GM13977 (cell line): ENCODE results near the gene FAF2.

Experiments
- DNase-seq: peaks from one replicate; pipeline ENCODE4 v3.0.0; 2012; ENCODE audit warnings: low spot score
- in situ Hi-C: fragments of 300-500 bp; cut with MboI; formaldehyde crosslinking; loops from one replicate; pipeline ENCODE4 v1.12.0; 2022; ENCODE audit warnings: low sequenced_read_pairs, low pct_unique_long_range_greater_than_20kb, mixed read lengths, inconsistent platforms; ENCODE audit not compliant: unreplicated experiment
- TF ChIP-seq, protein P1 (sequence below): IDR thresholded peaks from 2 replicates; pipeline ENCODE4 v1.5.1; 2012; ENCODE audit warnings: mild to moderate bottlenecking, control low read depth; ENCODE audit not compliant: insufficient read depth; ENCODE audit errors: extremely low read depth, missing control alignments

The FAF2 gene

DNA sequence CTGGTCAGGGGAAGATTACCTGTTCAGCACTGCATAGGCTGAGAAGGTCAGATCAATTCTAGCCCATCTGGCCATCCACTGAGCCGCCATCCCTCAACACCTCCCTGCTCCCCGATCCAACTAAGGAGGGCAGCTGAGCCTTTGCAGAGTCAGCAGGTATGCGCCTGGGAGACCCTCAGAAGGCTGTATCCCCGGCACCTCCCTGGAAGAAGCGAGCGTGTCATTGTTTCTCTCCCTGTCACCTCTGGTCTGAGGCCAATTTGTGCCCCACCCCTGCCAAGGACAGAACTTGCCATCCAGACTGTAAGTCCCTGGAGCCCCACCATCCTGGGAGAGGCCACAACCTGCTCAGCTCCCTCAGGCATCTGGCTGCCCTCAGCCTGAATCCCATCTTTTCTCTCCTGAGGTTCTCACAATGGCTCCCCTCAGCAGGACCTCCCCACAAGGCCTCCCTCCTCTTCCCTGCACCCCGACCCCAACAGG is 34.4 kb upstream of the FAF2 start:
- TF ChIP-seq, protein P1, sequence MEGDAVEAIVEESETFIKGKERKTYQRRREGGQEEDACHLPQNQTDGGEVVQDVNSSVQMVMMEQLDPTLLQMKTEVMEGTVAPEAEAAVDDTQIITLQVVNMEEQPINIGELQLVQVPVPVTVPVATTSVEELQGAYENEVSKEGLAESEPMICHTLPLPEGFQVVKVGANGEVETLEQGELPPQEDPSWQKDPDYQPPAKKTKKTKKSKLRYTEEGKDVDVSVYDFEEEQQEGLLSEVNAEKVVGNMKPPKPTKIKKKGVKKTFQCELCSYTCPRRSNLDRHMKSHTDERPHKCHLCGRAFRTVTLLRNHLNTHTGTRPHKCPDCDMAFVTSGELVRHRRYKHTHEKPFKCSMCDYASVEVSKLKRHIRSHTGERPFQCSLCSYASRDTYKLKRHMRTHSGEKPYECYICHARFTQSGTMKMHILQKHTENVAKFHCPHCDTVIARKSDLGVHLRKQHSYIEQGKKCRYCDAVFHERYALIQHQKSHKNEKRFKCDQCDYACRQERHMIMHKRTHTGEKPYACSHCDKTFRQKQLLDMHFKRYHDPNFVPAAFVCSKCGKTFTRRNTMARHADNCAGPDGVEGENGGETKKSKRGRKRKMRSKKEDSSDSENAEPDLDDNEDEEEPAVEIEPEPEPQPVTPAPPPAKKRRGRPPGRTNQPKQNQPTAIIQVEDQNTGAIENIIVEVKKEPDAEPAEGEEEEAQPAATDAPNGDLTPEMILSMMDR, result no peak

DNA sequence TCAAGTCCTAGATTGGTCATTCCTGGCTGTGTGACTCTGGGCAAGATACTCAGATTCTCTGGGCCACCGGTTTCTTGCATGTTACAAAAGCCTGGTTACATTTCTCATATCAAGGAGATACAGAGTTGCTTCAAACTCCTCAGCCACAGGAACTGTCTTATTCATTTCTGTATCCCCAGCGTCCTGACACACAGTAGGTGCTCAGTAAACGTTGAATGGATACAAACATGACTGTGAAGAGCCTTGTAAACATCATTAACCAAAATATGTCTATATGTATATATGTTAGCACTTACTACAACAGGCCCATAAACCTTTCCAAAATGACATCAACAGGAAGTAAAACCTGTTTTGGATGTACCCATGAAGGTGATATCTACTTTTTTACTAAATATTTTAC is 33.5 kb upstream of the FAF2 start:
- in situ Hi-C loops, result no loop called here
- no peak for DNase-seq
- TF ChIP-seq, protein P1, result no peak

More for the DNA sequence above, 34.4 kb upstream of the FAF2 start:
- in situ Hi-C loops, result no loop called here
- no peak for DNase-seq

DNA sequence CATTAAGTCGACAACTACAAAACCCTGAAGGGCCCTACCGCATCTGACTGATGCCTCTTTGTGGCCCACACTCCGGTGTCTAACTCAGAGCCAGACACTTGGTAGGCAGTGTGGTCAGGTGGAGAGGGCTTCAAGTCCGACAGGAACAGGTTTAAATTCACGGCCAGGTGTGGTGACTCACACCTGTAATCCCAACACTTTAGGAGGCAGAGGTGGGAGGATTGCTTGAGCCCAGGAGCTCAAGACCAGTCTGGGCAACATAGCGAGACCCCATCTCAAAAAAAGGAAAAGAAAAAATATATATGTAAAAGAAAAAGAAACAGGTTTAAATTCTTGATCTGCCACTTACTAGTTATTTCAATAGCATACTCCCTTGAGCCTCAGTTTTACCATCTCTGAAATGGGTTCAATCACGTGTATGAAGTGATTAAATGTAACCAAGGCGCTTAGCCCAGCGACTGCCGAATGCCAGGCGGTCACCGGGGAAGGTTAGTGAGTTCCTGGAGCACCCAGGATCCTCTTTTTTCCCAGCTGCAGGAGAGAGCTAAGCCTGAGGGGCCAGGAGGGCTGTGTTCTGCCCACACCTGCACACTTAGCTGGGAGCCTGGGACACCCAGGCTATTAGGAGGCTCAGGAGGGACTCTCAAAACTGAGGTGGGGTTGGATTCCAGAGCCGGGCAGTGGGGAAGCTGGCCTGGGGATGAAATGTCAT is 32.8 kb upstream of the FAF2 start:
- DNase-seq, result peak; percentile 47
- in situ Hi-C loops, result no loop called here
- TF ChIP-seq, protein P1, result no peak

DNA sequence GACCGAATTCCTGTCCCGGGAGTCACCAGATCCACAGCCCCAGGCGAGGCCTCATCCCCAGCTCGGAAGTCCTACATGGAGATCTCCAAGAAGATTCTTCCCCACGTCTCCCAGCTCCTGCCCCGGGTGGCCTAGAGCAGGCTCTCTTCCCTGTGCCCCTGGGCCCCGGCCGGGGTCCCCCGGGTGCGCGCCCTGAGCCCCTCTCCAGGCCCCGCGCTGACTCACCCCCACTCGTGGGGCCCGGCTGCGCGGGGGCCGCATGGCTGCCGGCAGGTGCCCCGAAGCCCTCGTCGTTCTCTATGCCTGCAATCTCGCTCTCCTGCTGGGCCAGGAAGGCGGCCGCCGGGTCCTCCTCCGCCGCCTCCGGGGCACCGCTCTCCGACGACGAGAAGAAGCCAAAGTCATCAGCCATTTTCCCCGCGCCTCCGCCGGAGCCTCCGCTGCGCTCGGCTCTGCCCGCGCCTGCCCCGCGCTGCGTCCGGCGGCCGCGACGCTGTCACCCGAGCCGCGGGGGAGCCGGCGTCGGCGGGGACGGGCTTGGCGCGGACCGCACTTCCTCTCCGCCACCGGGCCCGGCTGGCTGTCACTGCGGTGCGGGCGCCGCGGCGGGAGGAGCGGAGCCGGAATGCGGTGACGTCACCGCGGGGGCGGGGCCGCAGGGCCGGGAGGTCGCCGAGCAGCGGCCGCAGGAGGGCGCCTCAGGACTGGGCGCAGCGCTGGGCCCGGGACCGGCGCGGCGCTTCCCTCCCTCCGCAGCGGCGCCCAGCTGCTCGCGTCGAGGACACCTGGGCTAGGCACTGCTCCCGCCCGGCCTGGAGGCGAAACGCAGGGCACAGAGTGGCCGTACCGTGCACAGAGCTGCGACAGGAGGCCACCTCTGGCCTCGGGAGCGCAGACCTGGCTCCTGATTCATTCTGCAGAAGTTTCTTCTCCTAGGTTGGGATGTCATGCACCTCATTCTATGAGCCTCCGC is 31.9 kb upstream of the FAF2 start, which contains the start of gene CLTB:
Gene CLTB (minus strand): TSS at position 588 of the 973 bp plus-strand sequence. CDS start 176 bp downstream, at position 412.
- peak; percentile 96 for DNase-seq
- in situ Hi-C loops, result no loop called here
- TF ChIP-seq, protein P1, result peak; percentile 94

DNA sequence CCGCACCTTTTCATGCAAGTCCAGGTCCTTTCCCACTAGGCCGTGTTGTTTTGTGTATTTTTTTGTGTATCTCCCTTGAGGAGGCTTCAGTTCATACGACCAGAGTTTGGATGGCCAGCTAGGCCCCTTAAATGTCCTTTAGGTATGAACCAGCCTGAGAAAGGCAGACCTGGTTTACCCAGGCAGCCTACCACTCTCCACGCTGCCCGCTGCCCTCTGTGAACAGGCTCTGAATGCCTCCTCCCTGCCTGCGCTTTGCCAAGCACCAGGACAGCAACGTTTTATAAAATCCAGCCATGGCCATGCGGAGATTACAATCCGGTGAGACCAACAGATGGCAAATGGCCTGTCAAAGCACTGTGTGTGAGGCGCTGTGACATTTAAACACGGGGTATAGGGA is 31.2 kb upstream of the FAF2 start:
- no peak for DNase-seq
- TF ChIP-seq, protein P1, result no peak
- in situ Hi-C loops, result no loop called here

DNA sequence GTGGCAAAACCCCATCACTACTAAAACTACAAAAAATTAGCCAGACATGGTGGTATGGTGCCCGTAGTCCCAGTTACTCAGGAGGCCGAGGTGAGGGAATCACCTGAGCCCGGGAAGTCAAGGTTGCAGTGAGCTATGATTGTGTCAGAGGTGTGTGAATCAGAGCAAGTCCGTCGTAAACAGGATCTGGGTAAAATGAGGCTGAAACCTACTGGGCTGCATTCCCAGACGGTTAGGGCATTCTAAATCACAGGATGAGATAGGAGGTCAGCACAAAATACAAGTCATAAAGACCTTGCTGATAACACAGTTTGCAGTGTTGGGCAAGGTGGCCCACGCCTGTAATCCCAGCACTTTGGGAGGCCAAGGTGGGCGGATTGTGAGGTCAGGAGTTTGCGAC is 29.9 kb upstream of the FAF2 start:
- no peak for DNase-seq
- in situ Hi-C loops, result no loop called here
- TF ChIP-seq, protein P1, result no peak
